Activated CD4-positive, alpha-beta T cell treated with anti-CD3 and anti-CD28 coated beads, Interleukin-2, amount 10 ng/mL, durations not matched to agents 7 days and 5 days (primary cell): ENCODE data around the gene HLA-DPA1. TPM values are rescaled to one million over a fixed set of nuclear protein-coding genes. Genes with fewer than 3 reads are reported as not detected.
"Not testable (repeated sequence)": the region's sequence is repeated elsewhere in the genome, so short reads cannot be mapped to it uniquely, and the experiment has no call there.

Source experiments
- CTCF ChIA-PET: fragments of 350-600 bp; sonication (Branson Sonifier 250); formaldehyde crosslinking; loops from one replicate; lab custom pipeline; 2021; ENCODE audit warnings: antibody characterized with exemption; lab: Charles Lee
- POLR2A ChIA-PET: fragments of 350-600 bp; sonication (Branson Sonifier 250); formaldehyde crosslinking; loops from one replicate; lab custom pipeline; 2021; ENCODE audit warnings: antibody characterized with exemption; lab: Charles Lee
- DNase-seq: peaks from one replicate; pipeline ENCODE4 v3.0.0-alpha.2; 2020
- H3K27ac Mint-ChIP-seq: one replicate; pipeline ENCODE4 v1.8.0; 2021; ENCODE audit warnings: mild to moderate bottlenecking, moderate library complexity, mixed read lengths
- H3K27me3 Mint-ChIP-seq: one replicate; pipeline ENCODE4 v1.8.0; 2021; ENCODE audit warnings: mixed read lengths
- H3K36me3 Mint-ChIP-seq: one replicate; pipeline ENCODE4 v1.8.0; 2021; ENCODE audit warnings: low read depth, mixed read lengths
- H3K4me1 Mint-ChIP-seq: one replicate; pipeline ENCODE4 v1.8.0; 2021; ENCODE audit warnings: mixed read lengths
- H3K4me3 Mint-ChIP-seq: one replicate; pipeline ENCODE4 v1.8.0; 2021; ENCODE audit warnings: mild to moderate bottlenecking, moderate library complexity, mixed read lengths
- H3K9me3 Mint-ChIP-seq: one replicate; pipeline ENCODE4 v1.8.0; 2021; ENCODE audit warnings: mixed read lengths
- total RNA-seq, 2 experiments: library from RNA; stranded (reverse); gene quantifications; one replicate each; pipeline ENCODE4 v1.2.3, GENCODE V29; 2021

HLA-DPA1 gene
- total RNA-seq, 2 experiments from 2014 or later = 26.2 to 29.6 TPM

DNA sequence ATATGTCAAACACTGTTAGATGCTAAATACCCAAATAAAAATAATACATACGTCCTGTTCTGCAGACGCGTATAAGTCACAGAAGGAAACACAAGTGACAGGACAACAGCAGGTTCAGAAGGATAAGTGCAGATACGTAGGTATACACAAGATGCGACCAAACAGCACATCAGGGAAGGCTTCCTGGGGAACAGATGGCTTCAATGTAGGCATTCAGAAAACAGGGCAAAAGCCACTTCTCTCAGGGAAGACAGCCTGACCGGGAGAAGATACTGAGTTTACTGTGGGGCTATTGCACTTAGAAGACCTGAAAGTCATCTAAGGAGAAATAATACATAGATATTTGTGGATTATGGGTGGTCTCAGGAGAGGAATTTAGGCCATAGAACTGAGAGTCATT lies 1.9 kb downstream of the HLA-DPA1 start:
- no peak for DNase-seq
- ChIA-PET CTCF (interaction anchor here (0.8 kb wide), 1 partner anchor 63 kb away, joined by 3 read pairs; no protein-coding TSS in a partner anchor), POLR2A (no interaction called here)
- peak overlapping the region; percentile 2 for H3K4me3 Mint-ChIP-seq
- H3K27ac Mint-ChIP-seq = no peak overlapping the region
- peaks cover 31% of the 10 kb centered on the region for H3K36me3 Mint-ChIP-seq
- peaks cover 20% of the 10 kb centered on the region for H3K9me3 Mint-ChIP-seq
- peaks cover 41% of the 10 kb centered on the region for H3K4me1 Mint-ChIP-seq
- no peaks in the 10 kb centered on the region for H3K27me3 Mint-ChIP-seq

DNA sequence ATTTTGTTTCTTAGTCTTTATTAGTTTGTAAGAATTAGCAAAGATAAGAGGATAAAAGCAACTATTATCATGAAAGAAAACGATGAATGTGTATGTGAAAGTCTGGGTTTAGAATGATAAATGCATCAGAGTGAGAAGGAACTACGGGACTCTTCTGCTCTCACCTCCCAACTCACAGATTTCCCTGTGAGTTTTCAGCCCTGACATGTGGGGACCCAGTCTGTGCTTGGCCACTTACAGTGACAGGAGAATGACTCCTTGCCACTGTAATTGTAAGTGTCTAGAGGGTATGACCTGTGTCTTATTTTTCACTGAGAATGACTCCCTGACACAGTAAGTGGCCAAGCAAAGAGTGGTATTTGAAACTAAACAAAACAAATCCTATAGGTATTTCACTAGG lies 2.5 kb downstream of the HLA-DPA1 start:
- no peaks in the 10 kb centered on the region for H3K27me3 Mint-ChIP-seq
- H3K4me1 Mint-ChIP-seq = peaks cover 35% of the 10 kb centered on the region
- POLR2A ChIA-PET = no interaction called here
- DNase-seq = no peak
- no peak overlapping the region for H3K4me3 Mint-ChIP-seq
- no peak overlapping the region for H3K27ac Mint-ChIP-seq
- H3K36me3 Mint-ChIP-seq = peaks cover 37% of the 10 kb centered on the region
- CTCF ChIA-PET = interaction anchor here (0.8 kb wide), 1 partner anchor 63 kb away, joined by 3 read pairs; no protein-coding TSS in a partner anchor
- H3K9me3 Mint-ChIP-seq = peaks cover 27% of the 10 kb centered on the region

DNA sequence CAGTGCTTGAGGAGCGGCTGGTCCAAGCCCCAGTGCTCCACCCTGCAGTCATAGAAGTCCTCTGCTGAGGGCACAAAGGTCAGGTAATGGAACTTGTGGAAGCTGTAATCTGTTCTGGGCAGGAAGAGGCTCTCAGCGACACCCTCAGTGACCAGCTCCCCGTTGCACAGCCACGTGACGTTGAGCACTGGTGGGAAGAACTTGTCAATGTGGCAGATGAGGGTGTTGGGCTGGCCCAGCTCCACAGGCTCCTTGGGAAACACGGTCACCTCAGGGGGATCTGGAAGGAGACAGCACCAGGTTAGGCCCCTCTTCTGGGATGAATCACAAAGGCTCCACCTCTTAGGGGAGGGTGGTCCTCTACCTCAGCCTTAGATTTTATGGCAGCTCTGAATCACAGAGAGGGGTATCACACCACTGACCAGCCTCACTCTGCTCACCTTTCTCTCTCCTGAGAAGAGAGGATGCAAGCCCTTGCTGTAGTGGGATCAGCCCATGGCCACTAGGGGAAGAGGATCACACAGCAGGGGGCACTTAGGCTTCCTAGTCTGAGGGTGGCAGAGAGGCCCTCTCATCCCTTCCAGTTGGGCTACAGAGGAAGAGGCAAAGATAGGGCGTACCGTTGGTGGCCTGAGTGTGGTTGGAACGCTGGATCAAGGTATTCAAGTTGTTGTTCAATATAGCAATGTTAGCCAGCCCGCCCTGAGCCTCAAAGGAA lies 4.3 kb downstream of the HLA-DPA1 start:
- ChIA-PET POLR2A (no interaction called here), CTCF (no interaction called here)
- no peak for DNase-seq
- no peaks in the 10 kb centered on the region for H3K27me3 Mint-ChIP-seq
- peaks cover 39% of the 10 kb centered on the region for H3K36me3 Mint-ChIP-seq
- H3K27ac Mint-ChIP-seq = no peak overlapping the region
- peaks cover 28% of the 10 kb centered on the region for H3K9me3 Mint-ChIP-seq
- H3K4me3 Mint-ChIP-seq = no peak overlapping the region
- H3K4me1 Mint-ChIP-seq = peaks cover 25% of the 10 kb centered on the region

DNA sequence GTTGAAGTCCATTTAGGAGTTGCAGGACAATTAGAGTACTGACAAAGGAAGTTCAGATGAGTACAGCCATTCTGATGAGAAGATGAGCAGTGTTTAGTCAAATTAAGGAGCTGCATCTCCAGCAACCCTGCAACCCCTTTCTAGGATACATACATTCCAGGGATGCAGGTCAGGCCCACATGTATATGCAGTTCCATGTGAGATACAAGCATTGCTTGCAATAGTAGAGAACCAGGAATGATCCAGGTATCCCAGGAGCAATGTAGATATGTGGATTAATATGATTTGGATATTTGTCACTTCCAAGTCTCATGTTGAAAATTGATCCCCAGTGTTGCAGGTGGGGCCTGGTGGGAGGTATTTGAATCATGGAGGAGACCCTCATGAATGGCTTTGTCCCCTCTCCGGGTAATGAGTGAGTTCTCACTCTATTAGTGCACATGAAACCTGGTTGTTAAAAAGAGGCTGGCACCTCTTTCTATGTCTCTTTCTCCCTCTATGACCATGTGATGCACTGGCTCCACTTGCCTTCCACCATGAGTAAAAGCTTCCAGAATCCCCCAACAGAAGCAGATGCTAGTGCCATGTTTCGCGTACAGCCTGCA lies 6.4 kb downstream of the HLA-DPA1 start:
- peaks cover 16% of the 10 kb centered on the region for H3K4me1 Mint-ChIP-seq
- ChIA-PET CTCF (interaction anchor here (1.5 kb wide), 1 partner anchor 9 kb away, joined by 4 read pairs; the partner anchor contains the start of gene HLA-DPB1), POLR2A (no interaction called here)
- no peak overlapping the region for H3K27ac Mint-ChIP-seq
- peaks cover 29% of the 10 kb centered on the region for H3K9me3 Mint-ChIP-seq
- H3K36me3 Mint-ChIP-seq = peaks cover 39% of the 10 kb centered on the region
- H3K27me3 Mint-ChIP-seq = no peaks in the 10 kb centered on the region
- no peak overlapping the region for H3K4me3 Mint-ChIP-seq
- DNase-seq = no peak

DNA sequence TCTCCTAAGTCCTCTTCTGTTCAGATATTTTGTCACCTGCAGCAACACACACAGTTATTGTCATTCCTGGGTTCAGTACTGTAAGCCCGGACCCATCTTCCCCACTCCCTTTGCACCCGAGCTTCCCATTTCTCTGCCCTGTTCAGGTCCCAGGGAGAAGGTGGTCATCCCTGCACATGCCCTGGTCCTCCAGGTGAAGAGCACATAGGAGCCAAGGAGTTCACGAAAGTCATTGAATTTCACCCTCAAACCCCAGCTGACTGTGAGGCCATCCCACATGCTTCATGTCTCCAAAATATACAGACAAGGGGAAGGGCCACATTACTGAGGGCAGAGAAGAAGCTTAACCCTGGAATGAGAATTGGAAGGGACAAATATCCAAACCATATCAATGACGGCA lies 8.1 kb downstream of the HLA-DPA1 start:
- H3K4me3 Mint-ChIP-seq = no peak overlapping the region
- peaks cover 33% of the 10 kb centered on the region for H3K9me3 Mint-ChIP-seq
- peaks cover 7% of the 10 kb centered on the region for H3K4me1 Mint-ChIP-seq
- H3K27me3 Mint-ChIP-seq = no peaks in the 10 kb centered on the region
- H3K36me3 Mint-ChIP-seq = peaks cover 39% of the 10 kb centered on the region
- POLR2A ChIA-PET = no interaction called here
- H3K27ac Mint-ChIP-seq = no peak overlapping the region
- CTCF ChIA-PET = interaction anchor here (0.9 kb wide), 1 partner anchor 212 kb away, joined by 3 read pairs; the partner anchor contains the start of gene TAP1
- DNase-seq = no peak

DNA sequence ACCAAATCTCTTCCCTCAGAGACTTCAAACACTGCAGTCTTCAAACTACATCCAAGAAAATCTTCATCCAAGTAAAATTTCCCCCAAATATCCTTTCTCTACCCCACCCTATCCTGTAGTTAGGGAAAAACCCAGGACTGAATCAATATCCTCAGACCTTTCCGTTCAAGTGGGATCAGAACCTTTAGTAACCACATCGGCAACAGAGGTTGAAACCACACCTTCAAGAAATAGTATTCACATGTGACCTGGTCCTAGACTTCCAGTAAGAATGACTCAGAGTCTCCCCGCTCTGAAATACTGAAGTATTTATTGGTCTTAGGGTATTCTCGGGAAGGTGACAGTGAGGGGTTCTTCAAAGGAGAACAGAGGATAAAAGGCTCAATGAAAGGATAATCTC lies 8.7 kb downstream of the HLA-DPA1 start:
- CTCF ChIA-PET = interaction anchor here (0.9 to 1.0 kb wide), 2 partner anchors 9 to 211 kb away, joined by 3 read pairs; partner anchors contain the start of genes HLA-DPA1 and TAP1
- H3K4me3 Mint-ChIP-seq = no peak overlapping the region
- peaks cover 5% of the 10 kb centered on the region for H3K4me1 Mint-ChIP-seq
- no peaks in the 10 kb centered on the region for H3K27me3 Mint-ChIP-seq
- peaks cover 38% of the 10 kb centered on the region for H3K36me3 Mint-ChIP-seq
- POLR2A ChIA-PET = no interaction called here
- no peak for DNase-seq
- H3K9me3 Mint-ChIP-seq = peaks cover 33% of the 10 kb centered on the region
- H3K27ac Mint-ChIP-seq = no peak overlapping the region

DNA sequence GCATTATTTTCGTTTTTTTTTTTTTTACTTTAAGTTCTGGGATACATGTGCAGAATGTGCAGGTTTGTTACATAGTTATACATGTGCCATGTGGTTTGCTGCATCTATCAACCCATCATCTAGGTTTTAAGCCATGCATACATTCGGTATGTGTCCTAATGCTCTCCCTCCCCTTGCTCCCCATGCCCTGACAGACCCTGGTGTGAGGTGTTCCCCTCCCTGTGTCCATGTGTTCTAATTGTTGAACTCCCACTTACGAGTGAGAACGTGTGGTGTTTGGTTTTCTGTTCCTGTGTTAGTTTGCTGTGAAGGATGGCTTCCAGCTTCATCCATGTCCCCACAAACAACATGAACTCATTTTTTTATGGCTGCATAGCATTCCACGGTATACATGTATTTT lies 10.0 kb downstream of the HLA-DPA1 start:
- H3K4me3 Mint-ChIP-seq, DNase-seq, H3K27me3 Mint-ChIP-seq, H3K4me1 Mint-ChIP-seq, CTCF ChIA-PET, H3K27ac Mint-ChIP-seq, POLR2A ChIA-PET: not testable (repeated sequence)
- Mint-ChIP-seq H3K9me3 (peaks cover 29% of the 10 kb centered on the region), H3K36me3 (peaks cover 27% of the 10 kb centered on the region)

DNA sequence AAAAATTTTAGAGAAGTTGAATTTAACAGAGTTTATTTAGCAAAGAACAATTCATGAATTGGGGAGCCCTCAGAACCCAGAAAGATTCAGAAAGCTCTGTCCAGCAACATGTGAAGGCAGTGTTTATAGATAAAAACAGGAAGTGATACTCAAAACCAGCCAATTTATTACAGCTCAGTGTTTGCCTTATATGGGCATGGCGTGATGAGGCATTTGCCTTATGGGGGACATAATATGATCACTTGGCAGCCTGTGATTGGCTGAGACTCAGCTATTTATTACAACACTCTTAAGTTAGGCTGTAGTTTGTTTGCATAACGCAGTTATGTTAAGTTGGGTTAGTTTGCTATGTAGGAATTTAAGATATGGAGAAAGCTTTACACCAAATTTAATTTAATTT lies 11.5 kb downstream of the HLA-DPA1 start:
- ChIA-PET POLR2A (no interaction called here), CTCF (interaction anchor here (0.9 kb wide), 1 partner anchor 48 kb away, joined by 3 read pairs; no protein-coding TSS in a partner anchor)
- Mint-ChIP-seq H3K9me3 (peaks cover 16% of the 10 kb centered on the region), H3K4me1 (peaks cover 11% of the 10 kb centered on the region), H3K4me3 (no peak overlapping the region), H3K36me3 (peaks cover 12% of the 10 kb centered on the region), H3K27me3 (peaks cover 8% of the 10 kb centered on the region), H3K27ac (no peak overlapping the region)
- DNase-seq = no peak

DNA sequence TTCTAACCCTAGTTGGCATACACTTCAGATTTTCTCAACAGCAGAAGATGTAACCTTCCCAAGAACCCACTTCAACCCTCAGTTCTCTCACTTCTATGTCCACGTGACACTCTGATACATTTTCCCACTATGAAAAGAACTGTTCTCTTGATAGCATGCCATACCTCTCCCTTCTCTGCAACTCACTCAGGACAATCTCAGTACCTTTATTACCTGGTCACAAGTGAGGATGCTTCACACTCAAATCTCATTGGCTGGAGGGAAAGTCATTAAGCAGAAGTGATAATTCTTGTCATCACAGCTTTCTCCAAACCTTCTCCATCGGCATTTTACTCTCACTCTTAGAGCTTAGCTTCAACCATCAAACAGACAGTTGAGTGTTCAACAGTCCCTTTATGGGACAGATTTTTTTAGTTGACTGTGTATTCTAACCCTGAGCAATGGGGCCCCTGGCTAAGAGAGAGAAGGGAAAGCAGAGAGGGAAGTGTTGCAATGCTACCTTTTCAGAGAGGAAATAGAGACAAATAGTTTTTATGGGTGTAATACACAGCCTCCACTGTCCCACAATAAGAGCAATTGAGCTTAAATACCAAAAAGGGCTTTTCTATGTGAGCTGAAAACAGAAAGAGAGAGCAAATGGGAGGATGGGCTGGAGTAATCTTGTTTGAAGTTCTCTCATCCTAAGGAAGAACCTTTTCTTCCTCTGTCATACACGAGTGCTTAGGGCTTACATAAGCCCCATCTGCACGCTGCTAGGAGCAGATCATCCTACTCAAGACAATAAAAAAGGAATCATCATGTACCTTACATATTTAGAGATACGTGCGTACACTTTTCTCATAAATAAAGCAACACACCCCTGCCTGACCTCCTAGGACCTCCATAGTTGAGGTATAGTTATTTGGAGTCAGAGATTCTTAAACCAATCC lies 16.0 kb downstream of the HLA-DPA1 start:
- CTCF ChIA-PET = interaction anchor here (0.6 to 1.4 kb wide), 4 partner anchors 8 to 113 kb away, joined by 3 to 4 read pairs (median 4); no protein-coding TSS in a partner anchor
- peaks cover 12% of the 10 kb centered on the region for H3K4me1 Mint-ChIP-seq
- no peak overlapping the region for H3K4me3 Mint-ChIP-seq
- peaks cover 12% of the 10 kb centered on the region for H3K27me3 Mint-ChIP-seq
- H3K36me3 Mint-ChIP-seq = no peaks in the 10 kb centered on the region
- no peak overlapping the region for H3K27ac Mint-ChIP-seq
- H3K9me3 Mint-ChIP-seq = peaks cover 7% of the 10 kb centered on the region
- POLR2A ChIA-PET = no interaction called here
- DNase-seq = no peak

DNA sequence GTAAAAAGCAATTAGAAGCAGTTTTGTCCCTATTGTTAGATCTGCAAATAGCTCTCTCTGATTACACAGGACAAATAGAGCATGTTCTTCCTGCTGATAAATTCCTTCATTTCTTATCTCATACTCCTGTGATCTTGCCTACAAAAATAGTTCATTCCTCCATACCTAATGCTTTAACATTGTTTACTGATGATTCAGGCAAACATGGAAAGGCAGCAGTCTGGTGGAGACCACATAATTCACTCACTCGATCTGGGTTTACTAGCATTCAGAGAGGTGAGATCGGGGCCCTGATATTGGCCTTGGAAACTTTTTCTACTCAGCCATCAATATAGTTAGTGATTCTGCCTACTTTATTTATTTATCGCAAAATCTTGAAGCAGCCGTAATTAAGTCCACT lies 20.2 kb downstream of the HLA-DPA1 start:
- H3K27ac Mint-ChIP-seq = no peak overlapping the region
- peaks cover 19% of the 10 kb centered on the region for H3K27me3 Mint-ChIP-seq
- ChIA-PET CTCF (no interaction called here), POLR2A (no interaction called here)
- peaks cover 2% of the 10 kb centered on the region for H3K9me3 Mint-ChIP-seq
- peaks cover 7% of the 10 kb centered on the region for H3K4me1 Mint-ChIP-seq
- no peaks in the 10 kb centered on the region for H3K36me3 Mint-ChIP-seq
- no peak overlapping the region for H3K4me3 Mint-ChIP-seq
- no peak for DNase-seq

DNA sequence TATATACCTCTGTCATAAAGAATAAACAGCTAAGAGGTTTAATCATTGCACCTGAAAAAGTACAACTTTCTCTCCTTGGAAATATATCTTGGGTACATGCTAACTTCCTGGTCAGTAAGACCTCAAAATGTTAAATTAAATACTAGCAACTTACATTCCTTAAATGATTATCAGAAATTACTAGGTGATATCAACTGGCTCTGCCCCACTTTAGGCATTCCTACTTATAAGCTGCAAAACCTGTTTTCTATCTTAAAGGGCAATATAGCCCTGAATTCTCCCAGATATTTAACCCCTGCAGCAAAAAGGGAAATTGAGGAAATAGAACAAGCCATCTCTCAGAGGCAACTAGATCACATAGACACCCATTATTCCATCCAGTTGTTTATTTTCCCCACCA lies 20.8 kb downstream of the HLA-DPA1 start:
- peaks cover 23% of the 10 kb centered on the region for H3K27me3 Mint-ChIP-seq
- ChIA-PET CTCF (no interaction called here), POLR2A (no interaction called here)
- peaks cover 7% of the 10 kb centered on the region for H3K4me1 Mint-ChIP-seq
- H3K4me3 Mint-ChIP-seq = no peak overlapping the region
- DNase-seq = no peak
- no peaks in the 10 kb centered on the region for H3K36me3 Mint-ChIP-seq
- no peak overlapping the region for H3K27ac Mint-ChIP-seq
- H3K9me3 Mint-ChIP-seq = peaks cover 2% of the 10 kb centered on the region

DNA sequence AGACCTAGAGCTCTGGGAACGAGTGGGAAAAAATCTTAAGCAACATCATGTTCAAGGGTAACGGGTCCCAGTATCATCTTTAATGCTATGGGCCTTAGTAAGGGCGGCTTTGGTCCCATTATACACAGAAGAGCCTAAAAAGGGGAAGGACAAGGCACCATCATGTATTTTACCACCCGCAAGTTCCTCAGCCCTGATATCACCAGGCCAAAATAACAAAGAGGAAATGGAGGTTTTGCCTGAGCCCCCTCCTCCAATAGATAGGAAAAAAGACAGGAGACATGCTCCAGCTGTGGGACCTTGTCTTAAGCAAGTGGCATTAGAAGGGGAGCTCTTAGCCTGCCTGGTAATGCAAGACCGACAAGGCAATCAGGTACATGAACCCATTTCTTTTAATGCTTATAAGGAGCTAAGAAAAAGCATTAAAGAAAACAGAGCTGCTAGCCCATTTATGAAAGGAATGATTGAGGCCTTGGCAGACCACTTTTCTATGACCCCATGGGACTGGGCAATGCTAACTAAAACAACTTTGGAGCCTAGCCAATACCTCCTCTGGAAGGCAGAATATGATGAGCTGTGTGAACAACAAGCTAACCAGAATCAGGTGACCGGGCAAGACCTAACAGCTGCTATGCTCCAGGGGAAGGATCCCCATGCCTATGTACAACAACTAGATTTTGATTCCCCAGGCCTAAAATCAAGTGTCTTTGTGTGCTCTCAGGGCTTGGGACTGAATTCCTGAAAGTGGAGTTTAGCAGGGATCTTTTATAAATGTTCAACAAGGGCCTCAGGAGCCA lies 23.2 kb downstream of the HLA-DPA1 start:
- Mint-ChIP-seq H3K36me3 (no peaks in the 10 kb centered on the region), H3K4me1 (no peaks in the 10 kb centered on the region), H3K4me3 (no peak overlapping the region), H3K27me3 (peaks cover 32% of the 10 kb centered on the region), H3K27ac (no peak overlapping the region), H3K9me3 (peaks cover 2% of the 10 kb centered on the region)
- CTCF ChIA-PET = interaction anchor here (0.9 to 1.1 kb wide), 2 partner anchors 8 to 33 kb away, joined by 3 to 4 read pairs; no protein-coding TSS in a partner anchor
- POLR2A ChIA-PET = no interaction called here
- DNase-seq = no peak
